IPS-NIHi7 (cell line): ENCODE results near the gene BBS7.

Source experiments
- DNase-seq: peaks from one replicate; pipeline ENCODE4 v3.0.0; 2012; ENCODE audit warnings: mixed read lengths; ENCODE audit errors: extremely low spot score

Gene BBS7

DNA sequence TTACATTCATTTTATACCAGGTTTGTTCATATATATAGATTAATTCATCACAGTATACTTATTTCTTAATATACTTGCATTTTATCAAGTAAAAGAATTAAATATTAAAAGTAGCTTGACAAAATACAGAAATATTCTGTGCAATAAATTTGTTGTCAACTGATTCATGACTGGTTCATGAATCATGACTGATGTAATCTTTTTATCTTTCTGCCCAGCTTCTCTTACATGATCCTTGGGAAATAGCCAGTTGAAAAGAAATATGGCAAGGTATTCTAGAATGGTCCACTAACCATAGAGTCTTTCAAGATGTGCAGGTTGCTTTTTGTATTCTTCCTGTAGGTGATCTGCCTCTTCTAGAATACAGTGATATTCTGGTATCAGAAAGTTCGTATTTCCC lies 42.4 kb downstream of the BBS7 start:
- no peak for DNase-seq

DNA sequence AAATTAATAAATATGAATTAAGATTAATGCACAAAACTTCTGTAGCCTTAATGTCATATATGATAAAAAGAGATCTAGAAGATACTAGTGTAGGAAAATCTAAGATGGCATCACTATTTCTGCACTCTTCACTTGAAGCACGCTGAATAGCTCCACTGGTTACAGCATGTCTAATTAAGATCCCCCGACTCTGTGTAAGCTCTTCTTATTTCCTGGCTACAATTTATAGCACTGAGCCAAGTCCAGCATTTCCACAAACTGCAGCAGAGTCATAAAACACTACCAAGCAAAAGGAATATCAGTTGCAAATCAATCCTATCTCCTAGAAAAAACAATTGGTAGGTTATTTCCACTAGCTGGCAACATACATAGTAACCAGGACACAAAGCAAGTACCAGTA lies 45.3 kb downstream of the BBS7 start:
- DNase-seq, result no peak

DNA sequence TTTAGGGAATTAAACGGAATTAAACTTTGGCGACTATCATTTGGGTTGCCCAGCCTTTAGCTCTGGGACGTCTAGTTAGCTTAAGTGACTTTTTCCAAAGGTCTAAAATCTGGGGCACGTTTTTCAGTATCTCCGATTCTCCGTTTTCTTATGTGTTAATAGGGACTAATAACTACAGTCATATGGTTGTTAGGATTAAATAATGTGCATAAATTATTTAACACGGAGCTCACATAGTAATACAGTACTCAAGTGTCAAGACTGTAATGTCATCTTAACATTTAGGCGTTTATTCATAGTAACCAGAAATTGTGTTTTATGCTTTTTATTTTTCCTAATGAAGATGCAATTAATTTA lies 46.1 kb downstream of the BBS7 start:
- no peak for DNase-seq

DNA sequence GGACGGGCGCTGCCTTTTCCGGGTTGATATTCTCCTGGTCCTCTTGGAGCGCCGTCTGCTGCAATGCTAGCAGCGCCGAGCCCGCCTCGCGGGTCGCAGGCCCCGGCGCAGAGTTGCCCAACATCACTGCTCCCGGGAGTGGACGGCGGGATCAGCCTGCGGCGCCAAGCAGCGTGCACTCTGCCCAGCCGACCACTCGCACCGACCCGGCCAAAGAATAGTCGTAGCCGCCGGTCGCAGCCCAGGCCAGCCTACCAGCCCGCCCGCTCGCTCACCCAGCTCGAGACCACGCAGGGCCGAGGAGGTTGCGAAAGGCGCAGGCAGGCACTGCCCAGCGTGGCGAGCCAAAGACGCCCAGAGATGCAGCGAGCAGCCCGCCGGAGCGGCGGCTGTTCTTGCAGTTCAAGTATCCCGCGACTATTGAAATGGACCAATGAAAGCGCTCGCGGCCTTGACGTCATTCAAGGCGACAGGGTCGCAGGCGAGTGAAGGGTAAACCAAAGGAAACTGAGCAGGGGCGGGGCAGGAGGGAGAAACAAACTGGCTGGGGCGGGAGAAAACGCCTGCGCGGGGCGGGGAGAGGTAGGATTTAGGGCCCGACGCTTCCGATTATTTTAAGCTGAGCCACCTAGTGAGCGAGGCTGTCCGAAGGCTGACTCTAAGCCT lies 46.6 kb downstream of the BBS7 start, which contains the start of gene CCNA2:
TSS of gene CCNA2 (minus strand) at position 379 of the 666 bp plus-strand sequence. CDS start at position 124, 255 bp downstream.
- DNase-seq, result peak; percentile 95

DNA sequence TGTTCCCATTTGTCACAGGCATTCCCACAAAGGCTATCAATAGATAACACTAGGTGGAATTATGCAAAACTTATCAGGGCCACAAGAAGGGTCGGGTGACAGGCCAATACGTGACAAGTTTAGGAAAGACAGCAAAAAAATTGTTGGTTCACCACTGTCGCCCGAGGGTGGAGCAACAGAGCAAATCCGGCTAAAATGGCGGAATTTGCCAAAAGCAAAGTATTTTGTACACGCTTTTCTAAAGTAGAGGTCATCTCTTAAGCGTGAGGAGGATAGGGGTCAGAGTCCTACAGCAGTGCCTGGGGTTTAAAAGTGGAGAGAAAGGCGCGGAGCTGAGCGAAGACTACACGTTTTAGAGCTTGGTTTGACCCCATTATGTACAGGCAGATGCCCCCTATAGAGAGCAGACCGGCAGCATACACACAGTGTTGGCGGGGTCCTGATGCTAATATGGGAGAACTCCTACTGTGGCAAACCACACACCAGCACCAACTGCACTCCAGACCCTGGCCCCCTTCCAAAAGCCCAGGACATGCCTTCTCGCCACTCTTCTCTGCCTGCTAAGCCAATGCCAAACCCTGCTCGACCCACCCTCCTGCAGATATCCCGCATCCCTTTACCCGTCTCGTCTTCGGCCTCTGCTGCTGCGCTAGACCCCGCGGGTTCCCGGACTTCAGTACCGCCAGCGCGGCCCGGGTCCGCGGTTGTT lies 47.3 kb downstream of the BBS7 start:
- DNase-seq, result peak; percentile 19

DNA sequence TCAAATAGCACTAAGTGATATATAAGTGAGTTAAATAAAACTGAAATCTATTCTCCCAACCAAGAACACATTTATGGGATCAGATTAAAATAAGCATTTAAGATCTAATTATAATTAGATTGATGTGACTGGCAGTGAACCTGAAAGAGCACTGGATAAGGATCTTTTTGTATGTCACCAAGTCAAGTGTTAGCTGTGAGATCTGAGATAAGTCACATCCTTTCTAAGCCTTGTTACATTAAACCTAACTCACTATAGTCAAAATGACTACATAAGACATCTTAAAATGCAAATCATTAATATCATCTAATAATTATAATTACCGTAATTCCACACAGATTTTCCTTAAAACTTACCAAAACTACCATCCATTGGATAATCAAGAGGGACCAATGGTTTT lies 48.2 kb downstream of the BBS7 start:
- no peak for DNase-seq

DNA sequence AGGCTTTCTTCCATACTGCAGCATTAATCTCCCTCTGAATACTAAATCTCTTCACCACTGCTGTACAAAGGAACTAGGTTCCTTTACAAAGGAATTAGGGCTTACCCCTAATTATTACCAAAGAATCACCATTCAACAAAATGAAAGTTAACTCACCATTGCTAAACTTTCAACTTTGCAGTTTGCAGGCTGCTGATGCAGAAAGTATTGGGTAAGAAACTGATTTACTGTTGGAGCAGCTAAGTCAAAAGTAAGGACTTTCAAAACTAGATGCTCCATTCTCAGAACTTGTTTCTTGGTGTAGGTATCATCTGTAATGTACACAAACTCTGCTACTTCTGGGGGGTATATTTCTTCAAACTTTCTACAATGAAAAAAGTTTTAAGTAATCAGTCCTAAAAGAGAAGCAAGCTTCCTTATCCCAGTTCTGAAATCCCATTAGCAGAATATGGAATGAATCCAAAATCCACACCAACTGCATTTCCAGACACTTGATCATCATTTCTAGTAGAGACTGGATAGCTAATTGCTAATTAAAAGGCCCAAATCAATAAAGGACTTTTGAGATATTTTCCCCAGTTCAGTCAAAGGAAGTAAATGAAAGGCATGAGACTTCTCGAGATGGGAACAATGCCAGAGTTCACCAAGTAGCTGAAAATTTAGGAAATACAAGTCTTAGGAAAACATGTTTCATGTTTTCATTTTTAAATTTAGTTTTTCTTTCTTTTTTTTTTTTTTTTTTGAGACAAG lies 50.9 kb downstream of the BBS7 start:
- no peak for DNase-seq

DNA sequence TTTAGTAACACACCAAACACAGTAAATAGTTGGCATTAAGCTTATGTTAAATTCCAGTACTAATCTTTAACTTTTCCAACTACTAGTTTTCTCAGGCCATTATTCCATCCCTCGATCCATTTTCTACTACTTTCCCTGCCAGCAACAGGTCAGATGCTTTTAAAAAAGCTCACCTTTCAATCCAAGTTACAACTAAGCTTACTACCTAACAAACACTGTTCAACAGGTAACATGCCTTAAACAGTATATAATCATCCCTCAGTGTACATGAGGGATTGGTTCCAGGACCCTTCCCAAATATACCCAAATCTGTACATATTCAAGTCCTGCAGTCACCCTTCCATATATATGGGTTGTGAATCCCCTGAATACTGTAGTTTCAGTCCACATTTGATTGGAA lies 52.1 kb downstream of the BBS7 start:
- DNase-seq, result no peak

DNA sequence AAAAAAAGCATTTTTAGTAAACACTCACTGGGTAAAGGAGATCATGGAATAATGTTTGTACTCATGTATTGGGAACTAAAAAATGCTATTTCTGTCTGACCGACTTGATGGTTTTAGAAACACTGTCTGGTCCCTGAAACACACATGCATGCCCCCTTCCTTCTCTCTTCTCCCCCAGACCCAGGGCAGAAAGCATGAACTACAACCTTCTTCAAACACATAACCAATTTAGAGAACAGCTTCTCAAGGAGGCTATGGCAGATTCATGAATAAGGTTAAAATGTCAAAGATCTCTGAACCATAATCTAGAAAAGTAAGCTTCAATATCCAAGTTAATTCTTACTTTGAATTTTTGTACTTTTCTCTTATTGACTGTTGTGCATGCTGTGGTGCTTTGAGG lies 52.6 kb downstream of the BBS7 start:
- no peak for DNase-seq

DNA sequence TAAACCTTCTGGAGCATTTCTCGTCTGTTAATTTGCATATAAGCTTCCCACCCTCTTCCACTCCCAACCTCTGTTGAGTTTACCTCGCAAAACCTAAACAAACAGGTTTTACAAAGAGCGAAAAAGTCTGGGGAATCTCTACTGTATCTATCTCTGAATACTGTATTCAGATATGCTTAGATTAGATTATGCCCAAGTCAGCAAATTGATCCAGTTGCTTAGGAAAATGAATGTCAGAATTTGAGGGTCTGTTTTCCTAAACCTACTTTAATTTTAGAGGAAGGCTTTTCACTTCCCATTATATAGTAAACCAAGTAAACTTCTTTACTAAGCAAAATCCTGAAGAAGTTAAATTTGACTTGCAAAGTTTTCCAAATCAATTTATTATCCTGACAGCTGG lies 53.3 kb downstream of the BBS7 start:
- no peak for DNase-seq

DNA sequence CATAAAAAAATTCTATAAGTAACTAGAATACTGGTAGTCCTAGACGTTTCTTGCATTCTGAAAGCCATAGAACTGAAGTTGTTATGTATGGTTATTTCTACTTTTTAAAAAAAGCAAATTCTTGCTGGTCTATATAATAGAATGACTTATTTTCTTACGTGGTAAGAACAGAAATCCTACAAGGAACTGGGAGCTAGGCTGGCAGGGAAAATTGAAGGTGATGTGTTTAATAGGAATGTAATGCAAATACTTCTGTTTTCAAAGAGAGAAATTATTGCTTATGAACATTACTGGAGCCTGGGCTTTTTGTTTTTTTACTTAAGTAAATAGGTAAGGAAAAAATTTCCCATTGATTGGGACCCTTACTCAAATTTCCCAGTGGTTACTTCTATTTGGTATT lies 55.5 kb downstream of the BBS7 start:
- DNase-seq, result no peak

DNA sequence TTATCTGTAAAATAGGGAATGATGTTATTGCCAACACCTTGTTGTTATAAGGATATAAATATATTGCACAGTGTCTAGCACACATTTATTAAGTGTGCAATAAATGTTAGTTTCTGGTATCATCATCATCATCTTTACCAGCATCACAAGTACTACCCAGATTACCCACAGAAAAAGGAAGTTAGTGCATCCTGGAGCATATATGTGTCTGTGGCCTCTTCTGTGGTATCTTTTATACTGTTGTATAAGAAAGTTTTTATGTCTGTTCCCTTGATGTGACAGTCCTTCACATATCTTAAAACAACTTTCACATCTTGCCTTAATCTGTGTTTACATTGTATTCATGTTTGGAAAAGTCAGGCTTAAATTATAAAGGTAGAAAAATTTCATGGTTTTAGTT lies 59.2 kb downstream of the BBS7 start:
- DNase-seq, result no peak

DNA sequence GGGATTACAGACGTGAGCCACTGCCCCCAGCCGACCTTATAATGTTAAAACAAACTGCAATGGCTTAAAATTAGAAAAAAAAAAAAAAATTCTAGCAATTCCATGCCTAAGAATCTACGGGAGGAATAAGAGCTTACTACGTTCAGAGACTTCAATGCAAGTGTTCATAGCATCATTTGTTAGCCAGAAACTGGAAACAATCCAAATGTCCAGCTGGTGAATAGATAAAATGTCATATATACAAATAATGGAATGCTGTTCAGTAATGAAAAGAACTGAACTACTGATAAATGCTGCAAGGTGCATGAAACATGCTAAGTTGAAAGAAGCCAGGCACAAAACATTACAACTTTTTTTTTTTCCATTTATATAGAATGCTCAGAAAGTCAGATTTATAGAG lies 63.9 kb downstream of the BBS7 start:
- no peak for DNase-seq

DNA sequence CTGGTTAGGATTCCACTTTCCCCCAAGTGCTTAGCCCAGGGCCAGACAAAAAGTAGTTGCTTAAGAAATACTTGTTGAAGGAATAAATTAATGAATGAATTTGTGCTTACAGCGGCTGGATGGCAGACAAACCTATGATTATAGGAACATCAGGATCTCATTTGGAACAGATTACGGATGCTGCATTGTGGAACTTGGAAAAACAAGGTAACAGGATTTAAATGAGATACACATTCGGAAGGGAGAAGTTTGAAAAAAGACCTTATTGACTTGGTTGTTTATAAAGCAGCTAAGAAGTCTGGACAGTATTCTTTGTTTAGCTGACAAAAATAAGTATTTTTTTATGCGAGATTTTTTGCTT lies 68.6 kb downstream of the BBS7 start:
- no peak for DNase-seq

DNA sequence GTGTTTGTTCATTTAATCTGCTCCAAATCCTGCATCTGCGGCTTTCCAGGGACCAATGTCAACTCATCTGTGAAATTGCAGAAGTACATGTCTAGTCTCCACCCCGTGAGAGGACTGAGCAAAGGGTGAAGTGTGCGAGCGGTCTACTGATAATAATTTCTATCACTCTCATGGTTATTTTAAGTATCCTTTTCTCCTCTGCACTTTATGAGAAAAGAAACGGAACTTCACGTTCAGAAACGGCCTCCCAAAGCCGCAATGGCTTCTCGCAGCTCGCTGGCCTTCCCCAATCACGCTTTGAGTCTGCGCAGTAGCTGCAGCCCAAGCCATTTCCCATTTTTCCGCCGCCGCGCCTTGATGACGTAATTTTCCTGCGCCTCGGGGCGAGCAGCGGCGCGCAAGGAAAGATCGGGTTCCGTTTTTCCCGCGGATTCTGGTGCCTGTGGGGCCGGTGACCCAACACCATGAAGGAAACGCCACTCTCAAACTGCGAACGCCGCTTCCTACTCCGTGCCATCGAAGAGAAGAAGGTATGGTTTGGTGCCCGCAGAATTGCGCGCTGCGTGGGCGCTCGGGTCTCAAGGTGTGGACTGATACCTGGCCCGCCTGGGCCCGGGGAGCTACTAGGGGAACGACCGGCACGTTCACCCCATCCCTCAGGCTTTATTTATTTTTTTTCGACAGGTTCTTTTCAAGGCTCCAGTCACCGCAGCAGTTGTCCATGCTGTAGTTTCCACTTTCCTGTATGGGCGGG lies 69.1 kb downstream of the BBS7 start, which contains the start of gene EXOSC9:
TSS of gene EXOSC9 (plus strand) at position 363 of the 754 bp plus-strand sequence. CDS start at position 465, 102 bp downstream.
- DNase-seq, result peak; percentile 91

DNA sequence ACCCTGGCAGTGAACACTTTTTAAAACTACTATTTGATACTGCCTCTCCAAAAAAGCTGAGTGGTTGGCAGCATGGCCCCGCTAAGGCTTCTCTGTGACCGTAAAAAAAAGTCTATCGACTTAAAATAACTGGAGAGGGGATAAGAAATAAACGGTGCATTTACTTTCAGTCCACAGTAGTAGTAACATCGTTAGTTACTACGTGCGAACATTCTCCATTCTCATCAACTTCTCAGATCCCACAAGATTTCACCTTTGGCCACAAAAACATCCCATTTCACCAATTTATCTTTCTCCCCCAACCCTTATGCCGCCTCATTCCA lies 69.7 kb downstream of the BBS7 start:
- DNase-seq, result no peak

DNA sequence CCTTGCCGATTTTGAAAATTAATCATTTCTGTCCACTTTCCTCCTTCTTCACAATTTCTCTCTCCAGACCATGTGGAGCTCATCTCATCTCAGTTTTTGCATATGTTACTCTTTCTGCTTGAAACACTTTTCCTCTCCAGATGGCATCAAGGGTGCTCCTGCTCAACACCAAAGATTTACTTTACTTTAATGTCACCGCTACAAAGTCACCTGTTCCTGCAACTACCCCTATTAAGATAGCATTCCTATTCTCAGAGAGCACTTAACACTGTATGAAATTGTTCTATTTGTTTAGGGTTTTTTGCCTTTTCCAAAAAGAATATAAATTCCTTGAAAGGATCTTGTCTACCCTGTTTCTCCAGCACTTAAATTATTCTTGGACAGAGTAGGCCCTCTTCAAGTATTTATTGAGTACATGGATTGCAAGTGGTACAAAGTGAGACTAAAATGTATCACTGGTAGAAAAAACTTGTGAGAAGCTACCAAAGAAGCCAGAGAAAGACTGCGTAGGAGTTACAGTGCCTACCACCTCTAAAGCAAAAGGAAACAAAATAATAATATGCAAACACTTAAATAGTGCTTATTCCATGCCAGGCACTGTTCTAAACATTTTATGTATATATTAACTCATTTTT lies 70.3 kb downstream of the BBS7 start:
- no peak for DNase-seq

DNA sequence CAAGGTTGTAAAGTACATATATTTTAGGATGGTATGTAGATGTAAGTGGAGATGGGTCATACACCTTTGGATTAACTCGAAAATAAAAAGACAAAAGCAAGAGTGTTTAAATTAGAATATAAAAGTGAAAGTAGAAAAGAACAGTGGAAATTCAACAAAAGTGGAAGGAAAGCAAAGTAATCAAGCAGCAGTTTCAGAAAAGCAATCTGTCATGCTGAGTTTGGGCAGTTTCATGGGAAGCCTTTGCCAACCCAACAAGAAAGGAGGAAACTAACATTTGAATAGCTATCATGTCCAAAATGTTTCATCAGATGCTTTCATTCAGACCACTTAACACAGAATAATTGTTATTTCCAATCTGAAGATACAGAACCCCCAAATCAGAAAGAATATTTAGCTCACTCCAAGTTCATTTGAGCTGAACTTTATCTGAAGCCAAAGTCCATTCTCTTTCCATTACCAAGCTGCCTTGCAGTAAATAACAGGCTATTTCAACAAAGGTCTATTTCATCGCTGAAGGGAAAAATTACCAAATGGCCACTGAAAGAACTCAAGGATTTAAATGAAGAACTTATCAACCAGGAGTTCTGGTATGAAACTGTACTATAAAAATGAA lies 71.0 kb downstream of the BBS7 start:
- no peak for DNase-seq

DNA sequence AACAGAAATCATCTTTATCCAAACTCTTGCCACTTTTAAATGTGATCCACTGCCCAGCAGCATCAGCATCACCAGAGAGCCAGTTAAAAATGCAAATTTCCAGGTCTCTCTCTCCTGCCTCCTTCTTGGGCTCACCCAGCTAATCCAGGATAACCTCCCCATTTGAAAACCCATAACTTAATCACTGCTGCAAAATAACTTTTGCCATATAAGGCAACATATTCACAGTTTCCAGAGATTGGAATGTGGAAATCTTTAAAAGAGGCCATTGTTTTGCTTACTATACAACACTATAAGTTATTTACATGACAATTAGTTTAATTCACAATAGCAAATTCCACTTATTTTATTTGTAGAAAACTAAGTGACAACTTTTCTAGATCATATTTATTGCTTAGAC lies 74.0 kb downstream of the BBS7 start:
- no peak for DNase-seq

DNA sequence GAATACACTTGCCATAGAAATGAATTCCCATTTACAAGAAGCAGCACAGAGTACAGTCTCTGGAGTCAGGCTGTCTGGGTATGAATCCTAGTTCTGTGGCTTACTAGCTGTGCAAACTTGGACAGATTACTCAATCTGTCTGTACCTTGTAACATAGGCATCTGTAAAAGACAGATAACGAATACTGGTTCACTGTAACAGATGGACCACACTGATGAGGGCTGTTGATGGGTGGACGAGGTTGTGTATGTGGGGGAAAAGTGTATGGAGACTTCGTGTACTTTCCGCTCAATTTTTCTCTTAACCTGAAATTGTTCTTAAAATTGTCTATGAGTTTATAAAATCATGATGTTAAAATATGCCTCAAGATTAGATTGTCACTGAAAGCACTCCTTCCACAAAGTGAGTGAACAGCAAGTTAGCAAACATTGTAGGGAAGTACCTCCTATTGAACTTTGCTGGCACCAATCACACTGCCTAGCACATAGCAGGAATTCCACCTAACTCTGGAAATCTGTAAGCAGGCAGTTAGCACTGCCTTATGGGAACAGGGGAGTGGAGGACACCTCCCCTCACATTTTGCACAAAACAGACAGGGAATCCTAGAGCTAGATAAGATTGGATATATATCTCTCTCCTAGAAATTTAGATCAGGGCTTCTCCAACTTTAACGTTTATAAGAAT lies 75.6 kb downstream of the BBS7 start:
- DNase-seq, result no peak

DNA sequence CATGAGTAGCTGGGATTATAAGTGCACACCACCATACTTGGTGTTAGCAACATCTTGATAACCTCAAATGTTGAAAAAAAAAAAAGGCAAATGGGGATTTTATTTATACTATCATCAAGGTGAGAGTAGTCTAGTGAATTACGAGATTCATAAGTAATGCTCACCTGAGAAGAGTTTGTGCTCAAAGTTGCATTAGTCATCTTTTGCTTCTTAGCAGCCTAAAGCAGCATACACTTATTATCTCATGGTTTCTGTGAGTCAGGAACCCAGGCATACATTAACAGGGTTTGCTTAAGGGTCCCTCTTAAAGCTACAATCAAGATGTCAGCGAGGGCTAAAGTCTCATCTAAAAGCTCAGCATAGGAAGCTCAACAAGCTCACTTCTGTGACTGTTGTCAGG lies 77.3 kb downstream of the BBS7 start:
- DNase-seq, result no peak
